GM18951 (cell line): ENCODE results near the gene DCTN5.
"Not testable (repeated sequence)": the region's sequence is repeated elsewhere in the genome, so short reads cannot be mapped to it uniquely, and the experiment has no call there.

Experiments
- POLR2A ChIP-seq: IDR thresholded peaks from 4 replicates; pipeline ENCODE4 v1.6.1; 2011; ENCODE audit warnings: mild to moderate bottlenecking; ENCODE audit not compliant: insufficient read length, insufficient read depth; ENCODE audit errors: extremely low read depth
- in situ Hi-C: fragments of 300-500 bp; cut with MboI; formaldehyde crosslinking; loops from one replicate; pipeline ENCODE4 v1.12.0; 2022; ENCODE audit warnings: low sequenced_read_pairs, mixed read lengths, inconsistent platforms; ENCODE audit not compliant: unreplicated experiment

DCTN5 gene

GRCh38 chr16:23711785-23712184, 70.5 kb downstream of the DCTN5 start:
- in situ Hi-C loops = no loop called here

GRCh38 chr16:23712976-23713375, 71.7 kb downstream of the DCTN5 start, which contains the start of gene ERN2:
Gene ERN2, minus strand, starts transcription at chr16:23713222. Its CDS starts 35 bp downstream, at chr16:23713187.
- in situ Hi-C loops = no loop called here
- no peak for TF ChIP-seq POLR2A

More at GRCh38 chr16:23711785-23712184, 70.5 kb downstream of the DCTN5 start:
- TF ChIP-seq POLR2A = no peak

GRCh38 chr16:23716484-23716883, 75.2 kb downstream of the DCTN5 start:
- in situ Hi-C loops = no loop called here
- no peak for TF ChIP-seq POLR2A

- in situ Hi-C loops = not testable (repeated sequence)
Measured at GRCh38 chr16:23722613-23723240, 81.5 kb downstream of the DCTN5 start.

- in situ Hi-C loops = no loop called here
- no peak for TF ChIP-seq POLR2A
Measured at GRCh38 chr16:23724096-23724784, 83.0 kb downstream of the DCTN5 start.

- in situ Hi-C loops = no loop called here
- TF ChIP-seq POLR2A = no peak
Measured at GRCh38 chr16:23724785-23725131, 83.5 kb downstream of the DCTN5 start.

- in situ Hi-C loops = no loop called here
- TF ChIP-seq POLR2A = no peak
Measured at GRCh38 chr16:23726710-23727109, 85.4 kb downstream of the DCTN5 start.
